Liver (tissue), 9 donors: ENCODE measurements around the gene RANBP3. TPM values are rescaled to one million over a fixed set of nuclear protein-coding genes. Genes with fewer than 3 reads are reported as not detected.

Source experiments
- DNase-seq: peaks from one replicate; pipeline ENCODE4 v3.0.0-alpha.2; 2017; ENCODE audit warnings: low spot score
- H3K27ac ChIP-seq, 2 donors: one replicate each; pipeline ENCODE4 v1.7.0; 2013; ENCODE audit warnings: inconsistent platforms in 2 of 2, low read length in 2 of 2, control low read depth in 1 of 2, low read depth in 1 of 2, mild to moderate bottlenecking in 1 of 2
- H3K27me3 ChIP-seq, 4 donors: one replicate each; pipeline versions ENCODE4 v1.6.1 to v1.7.0; 2013; ENCODE audit warnings: low read length in 3 of 4, inconsistent platforms in 1 of 4, mild to moderate bottlenecking in 1 of 4, moderate library complexity in 1 of 4; ENCODE audit not compliant: control insufficient read depth in 4 of 4, insufficient read depth in 4 of 4
- H3K36me3 ChIP-seq, 4 donors: one replicate each; pipeline versions ENCODE4 v1.6.1 to v1.7.0; 2013; ENCODE audit warnings: low read length in 3 of 4, mild to moderate bottlenecking in 3 of 4, low read depth in 1 of 4, moderate library complexity in 1 of 4; ENCODE audit not compliant: control insufficient read depth in 4 of 4, insufficient read depth in 3 of 4
- H3K4me1 ChIP-seq, 4 donors: one replicate each; pipeline versions ENCODE4 v1.6.1 to v1.7.0; 2013; ENCODE audit warnings: low read length in 3 of 4, mild to moderate bottlenecking in 3 of 4, moderate library complexity in 1 of 4; ENCODE audit not compliant: control insufficient read depth in 4 of 4, insufficient read depth in 4 of 4
- H3K4me3 ChIP-seq, 3 donors: one replicate each; pipeline versions ENCODE4 v1.6.1 to v1.7.0; 2013; ENCODE audit warnings: low read length in 3 of 3, control low read depth in 1 of 3, low read depth in 1 of 3, mild to moderate bottlenecking in 1 of 3
- H3K9ac ChIP-seq, 2 donors: one replicate each; pipeline ENCODE4 v1.7.0; 2013; ENCODE audit warnings: low read length in 2 of 2, mild to moderate bottlenecking in 2 of 2, moderate library complexity in 2 of 2, control low read depth in 1 of 2, low read depth in 1 of 2
- H3K9me3 ChIP-seq, 4 donors: one replicate each; pipeline versions ENCODE4 v1.6.1 to v1.7.0; 2013; ENCODE audit warnings: low read length in 3 of 4; ENCODE audit not compliant: control insufficient read depth in 4 of 4
- ATF3 ChIP-seq: IDR thresholded peaks from 2 replicates; pipeline ENCODE4 v1.6.1; 2016; ENCODE audit warnings: antibody characterized with exemption
- EGR1 ChIP-seq, 2 donors: IDR thresholded peaks; 2 replicates each; pipeline ENCODE4 v1.6.1; 2016 to 2018; ENCODE audit warnings: antibody characterized with exemption in 2 of 2, low read depth in 2 of 2
- FOXA1 ChIP-seq: IDR thresholded peaks from 2 replicates; pipeline ENCODE4 v1.6.1; 2016; ENCODE audit warnings: antibody characterized with exemption
- GABPA ChIP-seq, 2 donors: IDR thresholded peaks in 1 of 2; conservative IDR thresholded peaks in 1 of 2; 2 replicates each; pipeline ENCODE4 v1.6.1; 2016; ENCODE audit warnings: antibody characterized with exemption in 2 of 2, mild to moderate bottlenecking in 1 of 2, moderate library complexity in 1 of 2
- HNF4A ChIP-seq, 2 donors: conservative IDR thresholded peaks; 2 replicates each; pipeline ENCODE4 v1.6.1; 2016; ENCODE audit warnings: antibody characterized with exemption in 2 of 2, mild to moderate bottlenecking in 2 of 2
- HNF4G ChIP-seq: IDR thresholded peaks from 2 replicates; pipeline ENCODE4 v1.6.1; 2016; ENCODE audit warnings: antibody characterized with exemption
- JUND ChIP-seq, 2 donors: IDR thresholded peaks; 2 replicates each; pipeline ENCODE4 v1.6.1; 2016; ENCODE audit warnings: antibody characterized with exemption in 2 of 2
- MAX ChIP-seq: IDR thresholded peaks from 2 replicates; pipeline ENCODE4 v1.6.1; 2016; ENCODE audit warnings: antibody characterized with exemption
- NR2F2 ChIP-seq: IDR thresholded peaks from 2 replicates; pipeline ENCODE4 v1.6.1; 2016; ENCODE audit warnings: antibody characterized with exemption
- RAD21 ChIP-seq, 2 donors: IDR thresholded peaks; 2 replicates each; pipeline ENCODE4 v1.6.1; 2016; ENCODE audit warnings: antibody characterized with exemption in 2 of 2, mild to moderate bottlenecking in 2 of 2
- REST ChIP-seq: IDR thresholded peaks from 2 replicates; pipeline ENCODE4 v1.6.1; 2016; ENCODE audit warnings: antibody characterized with exemption, mild to moderate bottlenecking
- SP1 ChIP-seq: IDR thresholded peaks from 2 replicates; pipeline ENCODE4 v1.6.1; 2018; ENCODE audit warnings: antibody characterized with exemption, mild to moderate bottlenecking
- TAF1 ChIP-seq: conservative IDR thresholded peaks from 2 replicates; pipeline ENCODE4 v1.6.1; 2016; ENCODE audit warnings: antibody characterized with exemption, mild to moderate bottlenecking
- YY1 ChIP-seq: IDR thresholded peaks from 2 replicates; pipeline ENCODE4 v1.6.1; 2016; ENCODE audit warnings: antibody characterized with exemption, mild to moderate bottlenecking
- ZBTB33 ChIP-seq: IDR thresholded peaks from 2 replicates; pipeline ENCODE4 v1.6.1; 2016; ENCODE audit warnings: antibody characterized with exemption
- WGBS: extraction: QIAGEN DNeasy Blood & Tissue Kit; methylation state at CpG from one replicate; pipeline ENCODE4 v1.1.7; 2013; 5-methylcytosine and 5-hydroxymethylcytosine counted together
- polyA plus RNA-seq, 2 donors: library from polyadenylated mRNA; stranded (reverse) in 1 of 2; unstranded in 1 of 2; fragments of 200-250 nt in 1 of 2; fragments of >200 nt in 1 of 2; fragmentation: Nextera tagmentation in 1 of 2; extraction: Ambion mirVana in 1 of 2; gene quantifications; one replicate each; pipeline versions ENCODE4 v1.2.1 to v1.2.3, GENCODE V29; 2013 to 2015
- total RNA-seq, 2 donors: library from RNA; depleted of rRNA; stranded (reverse); fragments of >200 nt; gene quantifications; one replicate each; pipeline ENCODE4 v1.2.3, GENCODE V29; 2014
- donor health status: healthy.
- donor health status: healthy.
- donor health status: healthy.
- donor health status: healthy.
- donor health status: healthy.

Gene RANBP3
- total and polyA plus RNA-seq, 4 donors = 10.0 to 23.3 (median 20.7) TPM

- Histone ChIP-seq H3K27me3 (no peaks in the 10 kb centered on the region), H3K27ac (no peak overlapping the region), H3K4me1 (no peaks in the 10 kb centered on the region), H3K4me3 (no peak overlapping the region), H3K36me3 (peaks cover 16 to 87% (median 57%) of the 10 kb centered on the region in 4 donors), H3K9me3 (no peaks in the 10 kb centered on the region), H3K9ac (no peak overlapping the region)
- TF ChIP-seq ATF3 (no peak), YY1 (no peak), HNF4G (no peak), GABPA (IDR thresholded peaks at IDR 0.05 in 1 of 2, conservative IDR thresholded peaks at IDR 0.05 in 1 of 2) (no peak), EGR1 (IDR thresholded peaks at IDR 0.05; ENCODE audit: low read depth in 2 of 2) (no peak), ZBTB33 (no peak), REST (no peak), TAF1 (no peak), JUND (IDR thresholded peaks at IDR 0.05) (no peak)
- 94% methylated on average over 8 of the region's 8 CpGs for WGBS
- no peak for DNase-seq
These were observed 50.5 kb downstream of the RANBP3 start for GRCh38 chr19:5927441-5927821.

- peaks cover 16 to 89% (median 59%) of the 10 kb centered on the region in 4 donors for H3K36me3 ChIP-seq
- H3K27me3 ChIP-seq = no peaks in the 10 kb centered on the region
- H3K4me3 ChIP-seq = no peak overlapping the region
- H3K27ac ChIP-seq = no peak overlapping the region
- no peak overlapping the region for H3K9ac ChIP-seq
- DNase-seq = no peak
- H3K9me3 ChIP-seq = no peaks in the 10 kb centered on the region
- TF ChIP-seq NR2F2 (peak; percentile 39), HNF4G (no peak)
- 90% methylated on average over 14 of the region's 14 CpGs for WGBS
- H3K4me1 ChIP-seq = no peaks in the 10 kb centered on the region
These were observed 51.1 kb downstream of the RANBP3 start for GRCh38 chr19:5926641-5927440.

- no peak overlapping the region for H3K9ac ChIP-seq
- H3K4me1 ChIP-seq = no peaks in the 10 kb centered on the region
- H3K9me3 ChIP-seq = no peaks in the 10 kb centered on the region
- H3K27me3 ChIP-seq = no peaks in the 10 kb centered on the region
- no peak for TF ChIP-seq YY1
- no peak for TF ChIP-seq GABPA (IDR thresholded peaks at IDR 0.05 in 1 of 2, conservative IDR thresholded peaks at IDR 0.05 in 1 of 2)
- no peak for TF ChIP-seq RAD21 (IDR thresholded peaks at IDR 0.05)
- TF ChIP-seq HNF4A (conservative IDR thresholded peaks at IDR 0.05) = no peak
- no peak for TF ChIP-seq JUND (IDR thresholded peaks at IDR 0.05)
- no peak for TF ChIP-seq HNF4G
- TF ChIP-seq TAF1 = no peak
- TF ChIP-seq EGR1 (IDR thresholded peaks at IDR 0.05; ENCODE audit: low read depth in 2 of 2) = no peak
- TF ChIP-seq MAX = no peak
- no peak for TF ChIP-seq ATF3
- no peak for TF ChIP-seq SP1
- no peak for TF ChIP-seq FOXA1
- no peak overlapping the region for H3K4me3 ChIP-seq
- 88% methylated on average over 18 of the region's 18 CpGs for WGBS
- H3K27ac ChIP-seq = no peak overlapping the region
- H3K36me3 ChIP-seq = peaks cover 17 to 92% (median 57%) of the 10 kb centered on the region in 4 donors
- DNase-seq = no peak
These were observed 52.0 kb downstream of the RANBP3 start for GRCh38 chr19:5925830-5926427.
